K562 (cell line): ENCODE data around the gene ADAM30. TPM values are rescaled to one million over a fixed set of nuclear protein-coding genes. Genes with fewer than 3 reads are reported as not detected.

Experiments used
- BRD4 ChIP-seq: fragments of 200-600 bp; sonication (generic); IDR thresholded peaks from 2 replicates; pipeline ENCODE4 v1.6.1; 2017; ENCODE audit warnings: inconsistent platforms
- CEBPB ChIP-seq: fragments of 450-650 bp; IDR thresholded peaks from 2 replicates; pipeline ENCODE4 v1.6.1; 2016; ENCODE audit warnings: missing genetic modification characterization, missing compliant biosample characterization
- CHD1 ChIP-seq: fragments of 200-600 bp; sonication (generic); IDR thresholded peaks from one replicate; pipeline ENCODE4 v1.6.1; 2012; ENCODE audit warnings: mild to moderate bottlenecking, moderate library complexity, low read length, inconsistent platforms
- HDAC8 ChIP-seq: fragments of 450-650 bp; IDR thresholded peaks from 2 replicates; pipeline ENCODE4 v1.6.1; 2016; ENCODE audit warnings: mild to moderate bottlenecking, missing genetic modification characterization, moderate library complexity, missing compliant biosample characterization
- ILK ChIP-seq: fragments of 450-650 bp; IDR thresholded peaks from 2 replicates; pipeline ENCODE4 v1.6.1; 2016; ENCODE audit warnings: missing genetic modification characterization, low read depth, mild to moderate bottlenecking, missing compliant biosample characterization, moderate library complexity, borderline replicate concordance
- MEF2D ChIP-seq: conservative IDR thresholded peaks from 2 replicates; pipeline ENCODE4 v1.6.1; 2016; ENCODE audit warnings: low read depth, missing genetic modification characterization, missing compliant biosample characterization
- MTA2 ChIP-seq: fragments of 450-650 bp; IDR thresholded peaks from 2 replicates; pipeline ENCODE4 v1.6.1; 2016; ENCODE audit warnings: low read depth
- NKRF ChIP-seq: fragments of 450-650 bp; IDR thresholded peaks from 2 replicates; pipeline ENCODE4 v1.6.1; 2016; ENCODE audit warnings: borderline replicate concordance
- RREB1 ChIP-seq: fragments of 250-450 bp; sonication (Bioruptor Pico); IDR thresholded peaks from 2 replicates; pipeline ENCODE4 v1.4.0; 2020
- SAFB2 ChIP-seq: fragments of 200-400 bp; formaldehyde crosslinking; IDR thresholded peaks from 2 replicates; pipeline ENCODE4 v1.6.1; 2018; ENCODE audit warnings: borderline replicate concordance, low read length, low read depth, moderate library complexity; ENCODE audit not compliant: severe bottlenecking
- USF1 ChIP-seq: sonication (generic); formaldehyde crosslinking; IDR thresholded peaks from 2 replicates; pipeline ENCODE4 v1.9.0; 2022; ENCODE audit warnings: mild to moderate bottlenecking, missing genetic modification reagents
- VEZF1 ChIP-seq: fragments of 200-800 bp; sonication (Bioruptor generic); IDR thresholded peaks from 2 replicates; pipeline ENCODE4 v1.6.1; 2017; ENCODE audit warnings: missing genetic modification characterization, missing compliant biosample characterization
- ZNF134 ChIP-seq: fragments of 250-450 bp; sonication (Bioruptor Pico); conservative IDR thresholded peaks from 2 replicates; pipeline ENCODE4 v1.4.0; 2020
- polyA plus RNA-seq, 8 experiments: library from polyadenylated mRNA; depleted of rRNA in 4 of 8; stranded (reverse) in 5 of 8; unstranded in 3 of 8; fragments of >200 nt; fragmentation: Nextera tagmentation in 2 of 8; fragmentation: Illumina TruSeq in 1 of 8; extraction: Ambion mirVana in 2 of 8; extraction: Trizol in 1 of 8; gene quantifications; 2 replicates each; pipeline versions ENCODE4 v1.2.1 to v1.2.3, GENCODE V29; 2011 to 2014; ENCODE audit warnings: inconsistent platforms in 1 of 8, missing spikeins in 1 of 8
- total RNA-seq, 7 experiments: library from RNA; depleted of rRNA in 6 of 7; stranded (reverse); fragments of >200 nt in 6 of 7; fragmentation: Illumina TruSeq in 2 of 7; extraction: Trizol in 2 of 7; gene quantifications; 2 replicates each; pipeline versions ENCODE4 v1.2.1 to v1.2.3, GENCODE V29; 2011 to 2021; ENCODE audit warnings: low replicate concordance in 1 of 7
- TF ChIP-seq, protein P1 (sequence below): sonication (generic); formaldehyde crosslinking; IDR thresholded peaks from 2 replicates; pipeline ENCODE4 v1.8.0; 2023; ENCODE audit warnings: mild to moderate bottlenecking, missing genetic modification reagents

ADAM30 gene
- total and polyA plus RNA-seq, 9 of the 15 experiments (the other 6 are each of a cell fraction or from before 2014, with no cell fraction given), result not detected

GRCh38 chr1:119859647-119860046 lies 36.7 kb downstream of the ADAM30 start (continued):
- TF ChIP-seq BRD4, result no peak
- TF ChIP-seq MEF2D (tag), result no peak; the same call in 1 of the 2 replicates
- no peak for TF ChIP-seq ZNF134 (CRISPR knock-in tag)
- TF ChIP-seq, protein P1, sequence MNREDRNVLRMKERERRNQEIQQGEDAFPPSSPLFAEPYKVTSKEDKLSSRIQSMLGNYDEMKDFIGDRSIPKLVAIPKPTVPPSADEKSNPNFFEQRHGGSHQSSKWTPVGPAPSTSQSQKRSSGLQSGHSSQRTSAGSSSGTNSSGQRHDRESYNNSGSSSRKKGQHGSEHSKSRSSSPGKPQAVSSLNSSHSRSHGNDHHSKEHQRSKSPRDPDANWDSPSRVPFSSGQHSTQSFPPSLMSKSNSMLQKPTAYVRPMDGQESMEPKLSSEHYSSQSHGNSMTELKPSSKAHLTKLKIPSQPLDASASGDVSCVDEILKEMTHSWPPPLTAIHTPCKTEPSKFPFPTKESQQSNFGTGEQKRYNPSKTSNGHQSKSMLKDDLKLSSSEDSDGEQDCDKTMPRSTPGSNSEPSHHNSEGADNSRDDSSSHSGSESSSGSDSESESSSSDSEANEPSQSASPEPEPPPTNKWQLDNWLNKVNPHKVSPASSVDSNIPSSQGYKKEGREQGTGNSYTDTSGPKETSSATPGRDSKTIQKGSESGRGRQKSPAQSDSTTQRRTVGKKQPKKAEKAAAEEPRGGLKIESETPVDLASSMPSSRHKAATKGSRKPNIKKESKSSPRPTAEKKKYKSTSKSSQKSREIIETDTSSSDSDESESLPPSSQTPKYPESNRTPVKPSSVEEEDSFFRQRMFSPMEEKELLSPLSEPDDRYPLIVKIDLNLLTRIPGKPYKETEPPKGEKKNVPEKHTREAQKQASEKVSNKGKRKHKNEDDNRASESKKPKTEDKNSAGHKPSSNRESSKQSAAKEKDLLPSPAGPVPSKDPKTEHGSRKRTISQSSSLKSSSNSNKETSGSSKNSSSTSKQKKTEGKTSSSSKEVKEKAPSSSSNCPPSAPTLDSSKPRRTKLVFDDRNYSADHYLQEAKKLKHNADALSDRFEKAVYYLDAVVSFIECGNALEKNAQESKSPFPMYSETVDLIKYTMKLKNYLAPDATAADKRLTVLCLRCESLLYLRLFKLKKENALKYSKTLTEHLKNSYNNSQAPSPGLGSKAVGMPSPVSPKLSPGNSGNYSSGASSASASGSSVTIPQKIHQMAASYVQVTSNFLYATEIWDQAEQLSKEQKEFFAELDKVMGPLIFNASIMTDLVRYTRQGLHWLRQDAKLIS, result no peak
- TF ChIP-seq VEZF1 (CRISPR knock-in tag), result peak; percentile 44; the same call in 1 of the 2 replicates
- no peak for TF ChIP-seq CEBPB
- TF ChIP-seq RREB1, result no peak
- no peak for TF ChIP-seq CHD1
- TF ChIP-seq SAFB2, result no peak
- TF ChIP-seq MTA2, result no peak
- TF ChIP-seq USF1, result no peak
- no peak for TF ChIP-seq ILK
- no peak for TF ChIP-seq HDAC8 (tag)
- no peak for TF ChIP-seq NKRF
